Measurements from ENCODE around the gene AK2.
"Not testable (repeated sequence)": the region's sequence is repeated elsewhere in the genome, so short reads cannot be mapped to it uniquely, and the experiment has no call there.

AK2 gene

GRCh38 chr1:33055210-33056008 is 18.7 kb upstream of the AK2 start:
- DNase-seq (ENCODE audit: low read depth in 3 of 3): peak in 2 of 3 donors; percentile 5 to 17

DNA sequence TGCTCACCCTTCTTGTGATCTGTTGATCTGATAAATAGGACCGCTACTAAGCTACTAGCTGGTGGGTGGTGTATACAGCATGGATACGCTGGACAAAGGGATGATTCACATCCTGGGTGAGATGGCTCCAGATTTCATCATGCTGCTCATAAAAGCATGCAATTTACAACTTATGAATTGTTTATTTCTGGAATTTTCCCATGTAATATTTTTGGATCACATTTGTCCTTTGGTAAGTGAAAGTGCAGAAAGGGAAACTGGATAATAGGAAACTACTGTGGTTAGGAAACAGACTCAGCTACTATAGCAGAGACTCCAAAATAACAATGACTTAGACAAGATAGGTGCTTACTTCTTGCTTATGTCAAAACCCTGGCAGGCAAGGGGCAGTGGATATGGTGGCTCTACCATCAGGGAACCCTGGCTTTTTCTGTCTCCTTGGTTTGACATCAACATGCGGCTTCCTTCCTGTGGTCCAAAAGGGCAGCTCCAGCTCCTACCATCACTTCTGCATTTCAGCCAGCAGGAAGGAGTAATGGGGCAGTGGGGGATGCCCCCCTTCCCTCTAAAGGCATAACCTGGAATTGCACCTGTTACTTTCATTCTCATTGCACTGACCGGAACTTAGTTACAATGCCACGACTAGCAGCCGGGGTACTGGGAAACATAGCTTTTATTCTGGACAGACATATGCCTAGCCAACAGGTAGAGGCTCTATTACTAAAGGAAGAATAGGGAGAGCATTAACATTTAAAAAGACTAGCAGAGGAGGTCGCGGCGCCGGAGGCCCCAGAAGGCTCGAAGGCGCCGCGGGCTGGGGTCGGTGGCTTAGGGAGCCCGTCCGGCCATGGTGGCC is 13.8 kb upstream of the AK2 start:
- no peak for DNase-seq (ENCODE audit: low read depth in 3 of 3)

DNA sequence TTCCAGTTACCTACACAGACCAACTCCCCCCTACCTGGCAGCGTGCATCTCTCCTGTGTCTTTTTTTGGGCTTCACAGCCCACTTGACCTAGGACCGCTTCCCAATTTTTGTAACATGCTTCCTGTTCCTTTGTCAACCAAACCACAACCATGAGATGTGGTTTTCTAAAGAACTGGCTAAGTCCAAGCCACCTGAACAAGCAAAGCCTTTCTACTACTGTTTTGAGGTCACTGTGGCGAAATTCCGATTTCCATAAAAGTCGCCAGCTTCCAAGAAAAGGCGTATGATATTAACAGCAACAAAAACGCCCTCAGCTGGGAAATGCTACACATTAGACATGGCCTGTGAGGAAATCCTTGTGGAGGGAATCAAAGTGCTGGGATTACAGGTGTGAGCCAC is 12.7 kb upstream of the AK2 start:
- no peak for DNase-seq (ENCODE audit: low read depth in 3 of 3)

DNA sequence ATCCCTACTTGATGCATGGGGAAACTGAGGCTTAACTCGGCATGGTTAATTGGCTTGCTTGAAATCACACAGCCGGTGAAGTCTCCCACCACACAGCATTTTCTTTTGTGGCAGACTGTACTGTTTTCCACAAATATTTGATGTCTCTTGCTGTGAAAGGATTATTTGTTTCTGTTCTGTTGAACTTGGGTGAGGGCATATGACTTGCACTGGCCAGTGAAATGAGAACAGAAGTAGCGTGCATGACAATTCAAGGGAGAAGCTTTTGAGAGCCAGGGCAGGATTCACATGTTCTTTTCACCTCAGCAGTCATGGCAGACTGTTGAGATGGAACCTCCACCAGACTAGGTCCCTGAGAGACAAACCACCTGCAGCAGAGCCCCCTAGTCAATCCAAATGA is 11.7 kb upstream of the AK2 start:
- no peak for DNase-seq (ENCODE audit: low read depth in 3 of 3)

DNA sequence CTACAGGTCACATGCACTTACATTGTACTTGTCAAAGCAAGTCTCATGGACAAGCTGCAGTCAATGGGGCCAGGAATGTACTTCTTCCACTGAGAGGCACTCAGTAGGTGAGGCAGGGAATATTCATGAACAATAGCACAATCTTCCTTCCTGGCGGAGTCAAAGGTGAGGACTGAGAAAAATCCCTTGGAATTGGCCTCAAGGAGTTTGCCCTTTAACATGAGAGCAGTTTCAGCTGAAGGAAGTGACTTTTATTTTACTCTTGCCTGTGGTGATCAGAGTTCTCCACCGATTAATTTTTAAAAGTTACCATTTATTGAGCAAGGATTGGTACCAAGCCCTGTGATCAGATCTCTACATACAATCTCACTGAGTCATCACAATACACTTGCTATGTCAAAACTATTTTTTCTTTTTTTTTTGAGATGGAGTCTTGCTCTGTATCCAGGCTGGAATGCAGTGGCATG is 11.2 kb upstream of the AK2 start:
- DNase-seq (ENCODE audit: low read depth in 3 of 3): no peak

- DNase-seq (ENCODE audit: low read depth in 3 of 3): no peak
Observed at GRCh38 chr1:33047290-33047689, 10.6 kb upstream of the AK2 start.

DNA sequence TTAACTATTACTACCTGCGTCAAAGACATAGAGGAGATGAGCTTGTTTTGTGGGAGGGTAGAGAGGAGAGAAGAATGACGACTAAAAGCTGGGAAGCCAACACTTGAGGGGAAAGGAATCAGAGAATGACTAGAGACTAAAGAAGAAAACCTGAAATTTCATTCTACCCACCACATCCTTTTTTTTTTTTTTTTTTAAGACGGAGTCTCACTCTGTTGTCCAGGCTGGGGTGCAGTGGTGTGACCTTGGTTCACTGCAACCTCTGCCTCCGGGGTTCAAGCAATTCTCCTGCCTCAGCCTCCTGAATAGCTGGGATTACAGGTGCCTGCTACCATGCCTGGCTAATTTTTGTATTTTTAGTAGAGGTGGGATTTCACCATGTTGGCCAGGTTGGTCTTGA is 9.6 kb upstream of the AK2 start:
- DNase-seq (ENCODE audit: low read depth in 3 of 3): not testable (repeated sequence)

DNA sequence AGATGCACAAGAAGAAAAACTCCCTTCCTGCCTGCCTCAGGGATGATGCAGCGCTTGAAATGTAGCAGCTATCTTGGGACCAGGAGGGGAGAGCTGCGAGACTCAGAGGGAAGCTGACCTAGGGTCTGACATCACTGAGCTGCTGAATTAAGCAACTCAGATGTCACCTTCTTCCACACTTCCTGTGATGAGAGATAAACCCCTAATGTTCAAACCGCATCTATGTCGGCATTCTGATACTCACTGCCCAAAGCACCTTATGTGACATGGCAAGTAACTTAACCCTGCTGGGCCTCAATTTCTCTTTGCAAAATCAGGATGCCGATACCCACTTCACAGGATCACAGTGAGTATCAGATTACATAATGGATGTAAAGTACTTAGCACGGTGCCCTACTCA is 9.1 kb upstream of the AK2 start:
- no peak for DNase-seq (ENCODE audit: low read depth in 3 of 3)

DNA sequence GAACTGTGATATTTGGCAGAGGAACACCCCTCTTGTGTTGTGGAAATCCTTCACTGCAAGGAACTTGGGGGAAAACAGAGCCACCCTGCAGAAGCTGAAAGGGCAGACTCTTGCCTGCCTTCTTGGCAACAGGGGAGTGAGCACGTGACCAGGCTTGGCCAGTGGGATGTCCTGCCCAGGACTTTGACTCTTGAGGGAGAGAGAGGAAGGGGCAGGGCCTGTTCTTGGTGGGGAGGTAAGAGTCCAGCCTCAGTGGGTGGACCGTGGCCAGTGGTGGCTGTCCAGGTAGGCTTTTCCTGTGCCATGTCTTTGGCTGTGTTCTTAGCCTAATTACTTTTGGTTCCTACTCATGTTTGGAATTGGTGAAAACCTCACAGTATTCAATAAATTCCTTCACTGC is 8.6 kb upstream of the AK2 start:
- no peak for DNase-seq (ENCODE audit: low read depth in 3 of 3)

- DNase-seq (ENCODE audit: low read depth in 3 of 3): no peak
Observed at GRCh38 chr1:33043267-33044092, 6.8 kb upstream of the AK2 start.

GRCh38 chr1:33042831-33043230 is 6.1 kb upstream of the AK2 start:
- DNase-seq (ENCODE audit: low read depth in 3 of 3): no peak

DNA sequence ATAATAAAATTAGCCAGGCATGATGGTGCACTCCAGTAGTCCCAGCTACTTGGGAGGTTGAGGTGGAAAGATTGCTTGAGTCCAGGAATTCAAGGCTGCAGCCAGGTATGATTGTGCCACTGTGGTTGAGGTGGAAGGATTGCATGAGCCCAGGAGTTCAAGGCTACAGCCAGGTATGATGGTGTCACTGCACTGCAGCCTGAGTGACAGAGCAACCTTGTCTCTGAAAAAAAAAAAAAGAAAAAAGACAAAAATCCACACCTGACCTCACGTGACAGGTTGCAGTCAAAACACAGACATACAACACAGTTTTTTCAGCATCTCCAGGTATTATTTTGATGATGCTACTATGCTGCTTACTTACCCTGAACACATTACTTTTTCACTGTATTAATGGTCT is 4.3 kb upstream of the AK2 start:
- DNase-seq (ENCODE audit: low read depth in 3 of 3): no peak

GRCh38 chr1:33039840-33040239 is 3.2 kb upstream of the AK2 start:
- DNase-seq (ENCODE audit: low read depth in 3 of 3): no peak

GRCh38 chr1:33036051-33036525 is 595 bp downstream of the AK2 start:
- DNase-seq (ENCODE audit: low read depth in 3 of 3): no peak

DNA sequence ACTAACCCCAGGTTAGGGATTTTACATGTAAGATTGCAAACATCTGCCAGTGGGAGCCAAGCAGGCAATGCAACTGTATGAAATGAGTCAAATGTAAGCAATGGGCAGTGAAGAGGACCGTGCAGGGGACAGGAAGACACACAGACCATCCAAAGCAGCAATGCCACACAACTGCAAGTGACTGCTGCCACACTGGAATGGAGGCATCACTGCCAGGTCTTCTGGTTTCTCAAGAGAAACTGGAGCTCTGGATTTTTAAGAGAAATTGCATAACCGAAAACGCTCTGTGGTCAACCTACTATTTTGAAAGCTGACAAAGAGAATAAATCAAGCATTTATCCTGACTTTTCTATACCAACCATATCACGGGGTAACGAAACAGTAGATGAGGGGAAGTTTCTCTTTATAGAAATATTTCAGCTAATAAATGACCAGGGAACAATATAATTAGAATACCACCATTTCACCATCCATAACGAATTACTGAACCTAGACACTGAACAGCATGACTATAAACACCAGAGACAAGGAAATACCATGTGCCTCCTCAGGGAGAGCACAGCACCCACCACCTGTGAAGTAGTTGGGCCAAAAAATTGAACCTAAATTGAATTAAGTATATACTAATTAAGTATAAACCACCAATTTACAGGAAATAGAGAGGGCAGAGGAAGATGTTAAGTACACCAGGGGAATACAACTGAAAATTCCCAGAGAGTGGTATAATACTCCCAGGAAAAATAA is 4.4 kb downstream of the AK2 start:
- DNase-seq (ENCODE audit: low read depth in 3 of 3): no peak

DNA sequence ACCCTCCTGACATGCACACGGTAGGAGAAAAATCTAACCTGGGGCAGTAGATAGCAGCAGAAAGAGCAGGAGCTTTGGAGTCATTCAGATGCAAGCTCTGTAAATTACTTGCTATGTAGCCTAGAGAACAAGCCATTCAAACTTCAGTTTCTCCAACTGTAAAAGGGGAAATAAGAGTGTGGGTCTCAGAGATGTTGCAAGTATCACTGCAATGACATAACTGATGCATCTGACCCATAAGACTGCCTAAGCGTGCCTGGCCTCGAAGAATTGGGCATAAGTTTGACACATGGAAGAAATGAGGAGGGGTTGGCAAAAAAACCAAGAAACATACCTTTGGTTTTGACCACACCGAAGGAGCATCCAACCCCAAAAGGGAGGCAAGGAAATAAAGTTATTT is 5.2 kb downstream of the AK2 start:
- no peak for DNase-seq (ENCODE audit: low read depth in 3 of 3)

- no peak for DNase-seq (ENCODE audit: low read depth in 3 of 3)
Observed at GRCh38 chr1:33030575-33030974, 6.1 kb downstream of the AK2 start.

DNA sequence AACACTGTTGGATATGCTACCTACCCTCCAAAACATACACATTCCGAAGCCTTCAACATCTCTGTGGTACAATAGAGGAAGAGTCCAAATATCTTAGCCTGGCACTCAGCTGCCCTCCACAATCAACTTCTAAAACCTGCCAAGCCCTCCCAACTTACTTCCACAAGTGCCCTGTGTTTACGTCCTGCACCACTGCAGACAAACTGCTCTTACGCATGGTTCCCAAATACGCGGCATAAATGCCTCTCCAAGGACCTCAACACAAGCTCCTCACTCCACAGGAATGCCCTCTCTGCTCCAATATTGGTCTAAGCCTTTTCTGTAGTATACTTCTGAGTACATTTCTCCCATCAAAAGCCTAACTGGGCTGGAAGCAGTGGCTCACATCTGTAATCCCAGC is 6.8 kb downstream of the AK2 start:
- DNase-seq (ENCODE audit: low read depth in 3 of 3): no peak

- DNase-seq (ENCODE audit: low read depth in 3 of 3): no peak
Observed at GRCh38 chr1:33029209-33029608, 7.5 kb downstream of the AK2 start.

DNA sequence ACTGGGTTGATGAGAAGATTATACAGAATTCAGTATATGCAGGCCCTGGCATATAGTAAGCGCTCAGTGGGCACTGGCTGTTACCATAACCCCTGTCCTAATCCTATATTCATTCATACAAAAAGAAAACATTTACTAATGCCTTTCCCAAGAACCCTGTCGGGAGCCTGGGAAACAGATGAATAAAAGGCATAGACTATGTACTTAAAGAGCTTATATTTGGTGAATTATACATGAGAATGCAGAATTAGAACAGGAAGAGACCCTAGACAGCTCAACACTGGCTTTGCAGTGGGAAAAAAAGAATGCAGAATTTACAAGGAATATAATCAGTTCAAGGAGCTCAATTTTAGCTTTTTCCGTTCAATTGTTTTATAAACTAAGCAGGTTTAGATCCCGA is 10.9 kb downstream of the AK2 start:
- no peak for DNase-seq (ENCODE audit: low read depth in 3 of 3)

DNA sequence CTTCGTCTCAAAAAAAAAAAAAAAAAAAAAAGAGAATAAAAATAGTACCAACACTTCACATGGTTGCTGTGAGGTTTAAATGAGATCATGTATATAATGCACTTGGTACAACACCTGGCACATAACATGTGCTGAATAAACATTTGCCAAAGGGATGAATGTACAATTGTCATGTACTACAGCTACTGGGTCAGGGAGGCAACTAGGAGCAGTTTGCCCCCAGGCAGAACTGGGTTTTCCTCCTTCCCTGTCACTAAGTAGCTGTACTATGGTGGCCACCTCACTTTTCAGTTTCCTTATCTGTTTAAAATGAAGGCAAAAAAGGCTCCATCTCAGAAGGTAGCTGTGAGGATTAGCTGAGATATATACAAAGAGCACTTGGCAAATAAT is 11.5 kb downstream of the AK2 start:
- DNase-seq (ENCODE audit: low read depth in 3 of 3): no peak
